EL (cell line): ENCODE results near the gene SYNJ2.

ENCODE experiments used
- DNase-seq: peaks from one replicate; pipeline ENCODE4 v3.0.0-alpha.2; 2016

SYNJ2 gene

GRCh38 chr6:158044525-158044888, 62.8 kb downstream of the SYNJ2 start:
- no peak for DNase-seq

GRCh38 chr6:158046201-158047126, 64.8 kb downstream of the SYNJ2 start:
- no peak for DNase-seq

- peak; percentile 70 for DNase-seq
Observed at GRCh38 chr6:158047127-158047518, 65.5 kb downstream of the SYNJ2 start.

- no peak for DNase-seq
Observed at GRCh38 chr6:158047563-158048323, 66.1 kb downstream of the SYNJ2 start.

- DNase-seq = no peak
Observed at GRCh38 chr6:158048589-158048988, 66.9 kb downstream of the SYNJ2 start.

GRCh38 chr6:158049055-158050028, 67.7 kb downstream of the SYNJ2 start:
- DNase-seq = no peak

GRCh38 chr6:158050107-158050735, 68.6 kb downstream of the SYNJ2 start:
- no peak for DNase-seq

- peak; percentile 57 for DNase-seq
Observed at GRCh38 chr6:158050955-158051354, 69.3 kb downstream of the SYNJ2 start.

GRCh38 chr6:158051968-158052367, 70.3 kb downstream of the SYNJ2 start:
- DNase-seq = no peak

- DNase-seq = no peak
Observed at GRCh38 chr6:158053377-158054313, 72.0 kb downstream of the SYNJ2 start.

- no peak for DNase-seq
Observed at GRCh38 chr6:158056355-158056754, 74.7 kb downstream of the SYNJ2 start.

GRCh38 chr6:158056804-158057203, 75.1 kb downstream of the SYNJ2 start:
- DNase-seq = no peak

GRCh38 chr6:158057213-158057987, 75.7 kb downstream of the SYNJ2 start:
- peak; percentile 97 for DNase-seq

- no peak for DNase-seq
Observed at GRCh38 chr6:158058171-158058651, 76.5 kb downstream of the SYNJ2 start.

GRCh38 chr6:158059108-158059507, 77.4 kb downstream of the SYNJ2 start:
- no peak for DNase-seq

GRCh38 chr6:158060455-158061360, 79.0 kb downstream of the SYNJ2 start:
- peak; percentile 97 for DNase-seq

- no peak for DNase-seq
Observed at GRCh38 chr6:158061361-158061708, 79.7 kb downstream of the SYNJ2 start.

GRCh38 chr6:158061709-158062461, 80.2 kb downstream of the SYNJ2 start:
- DNase-seq = no peak
